ENCODE data around the gene EFCAB11. TPM values are rescaled to one million over a fixed set of nuclear protein-coding genes. Genes with fewer than 3 reads are reported as not detected.

The EFCAB11 gene
- total RNA-seq (2013) = 4.4 TPM
- 1 to 10 TPM; 2.0 to 4.3 (median 2.1) TPM for polyA plus RNA-seq
- 0.40 and 0.97 TPM in 2 replicates for polyA minus RNA-seq
- total RNA-seq = 0.06 to 4.2 (median 1.6) reads per million in 11 experiments

GRCh38 chr14:89954070-89955021, at the start of gene EFCAB11:
Gene EFCAB11, minus strand, starts transcription at chr14:89954730. Its CDS starts 70 bp downstream, at chr14:89954660.
- Histone ChIP-seq H2AFZ (ENCODE audit: insufficient read depth, low read depth, low read length, poor library complexity, severe bottlenecking) (peak within 1 kb of the TSS; percentile 93), H3K4me1 (ENCODE audit: control insufficient read depth in 1 of 2, insufficient read depth in 2 of 2, low read length in 2 of 2) (peaks cover 20 to 22% of the 10 kb centered on the region in 2 donors), H3K9ac (ENCODE audit: insufficient read depth, low read length, poor library complexity, severe bottlenecking) (peak within 1 kb of the TSS; percentile 99), H3K4me2 (replicated peaks; ENCODE audit: extremely low read depth, low read length, poor library complexity, severe bottlenecking) (peak within 1 kb of the TSS; percentile 100), H4K20me1 (ENCODE audit: insufficient read depth, low read length) (no peaks in the 10 kb centered on the region), H3K4me3 (replicated peaks in 1 of 3; ENCODE audit: low read depth in 2 of 3, low read length in 3 of 3) (peak within 1 kb of the TSS; percentile 75 to 90 (median 76)), H3K79me2 (ENCODE audit: insufficient read depth, low read length) (peaks cover 25% of the 10 kb centered on the region), H3K27me3 (ENCODE audit: control insufficient read depth in 2 of 2, insufficient read depth in 2 of 2, low read length in 2 of 2) (no peaks in the 10 kb centered on the region), H3K27ac (ENCODE audit: low read depth in 1 of 2, low read length in 2 of 2) (peak within 1 kb of the TSS; percentile 97 to 99), H3K36me3 (replicated peaks in 1 of 2; ENCODE audit: control insufficient read depth in 1 of 2, insufficient read depth in 2 of 2, low read length in 2 of 2) (peaks cover 5 to 24% of the 10 kb centered on the region in 2 donors), H3K9me3 (replicated peaks in 1 of 2; ENCODE audit: control insufficient read depth in 1 of 2, insufficient read depth in 1 of 2, low read length in 2 of 2) (peaks cover 0 to 4% of the 10 kb centered on the region in 2 donors)
- Mint-ChIP-seq H3K9me3 (peaks cover 0 to 7% (median 0%) of the 10 kb centered on the region in 7 donors), H3K27ac (peak within 1 kb of the TSS; percentile 92 to 97 (median 96)), H3K4me1 (peaks cover 31% of the 10 kb centered on the region), H3K4me3 (peak within 1 kb of the TSS; percentile 96 to 100), H3K36me3 (peaks cover 22 to 23% of the 10 kb centered on the region in 2 donors), H3K27me3 (ENCODE audit: low read depth in 3 of 3) (peaks cover 0 to 3% (median 0%) of the 10 kb centered on the region in 3 donors)
- DNase-seq = peak; percentile 95 to 97 (median 95)
- intact Hi-C loops (cut with micrococcal nuclease) = loop anchor here (5.0 to 10.0 kb wide), 8 partner anchors 110 to 1110 kb away; partner anchors contain the start of genes PSMC1 (in 2 of the 2), CALM1 (in 1 of the 2), FOXN3 (in 1 of the 2) and KCNK13 (in 1 of the 2)
- WGBS (ENCODE audit: insufficient coverage) = 0% methylated on average over 33 of the region's 44 CpGs
- no peak for TF ChIP-seq CTCF (IDR thresholded peaks at IDR 0.05)

- Histone ChIP-seq H3K9ac (ENCODE audit: insufficient read depth, low read length, poor library complexity, severe bottlenecking) (no peak overlapping the region), H3K4me1 (ENCODE audit: control insufficient read depth in 1 of 2, insufficient read depth in 2 of 2, low read length in 2 of 2) (no peaks in the 10 kb centered on the region), H3K36me3 (replicated peaks in 1 of 2; ENCODE audit: control insufficient read depth in 1 of 2, insufficient read depth in 2 of 2, low read length in 2 of 2) (peaks cover 5 to 71% of the 10 kb centered on the region in 2 donors), H3K4me2 (replicated peaks; ENCODE audit: extremely low read depth, low read length, poor library complexity, severe bottlenecking) (no peak overlapping the region), H4K20me1 (ENCODE audit: insufficient read depth, low read length) (no peaks in the 10 kb centered on the region), H3K27ac (ENCODE audit: low read depth in 1 of 2, low read length in 2 of 2) (no peak overlapping the region), H3K4me3 (replicated peaks in 1 of 3; ENCODE audit: low read depth in 2 of 3, low read length in 3 of 3) (no peak overlapping the region), H3K27me3 (ENCODE audit: control insufficient read depth in 2 of 2, insufficient read depth in 2 of 2, low read length in 2 of 2) (no peaks in the 10 kb centered on the region), H2AFZ (ENCODE audit: insufficient read depth, low read depth, low read length, poor library complexity, severe bottlenecking) (no peak overlapping the region), H3K9me3 (replicated peaks in 1 of 2; ENCODE audit: control insufficient read depth in 1 of 2, insufficient read depth in 1 of 2, low read length in 2 of 2) (no peaks in the 10 kb centered on the region), H3K79me2 (ENCODE audit: insufficient read depth, low read length) (no peaks in the 10 kb centered on the region)
- 100% methylated on average over 1 of the region's 6 CpGs for WGBS (ENCODE audit: insufficient coverage)
- intact Hi-C loops (cut with micrococcal nuclease) = no loop called here
- Mint-ChIP-seq H3K4me3 (no peak overlapping the region), H3K9me3 (peaks cover 0 to 2% (median 0%) of the 10 kb centered on the region in 7 donors), H3K27ac (no peak overlapping the region), H3K36me3 (peaks cover 51% of the 10 kb centered on the region in 2 donors), H3K4me1 (no peaks in the 10 kb centered on the region), H3K27me3 (ENCODE audit: low read depth in 3 of 3) (no peaks in the 10 kb centered on the region)
- no peak for DNase-seq
- no peak for TF ChIP-seq CTCF (IDR thresholded peaks at IDR 0.05)
Measured at GRCh38 chr14:90003526-90004307, 49.2 kb upstream of the EFCAB11 start.
